ENCODE results near the gene PSMD13. TPM values are rescaled to one million over a fixed set of nuclear protein-coding genes. Genes with fewer than 3 reads are reported as not detected.

Gene PSMD13
- total RNA-seq, 1 experiment from 2014 or later = 403 TPM

DNA sequence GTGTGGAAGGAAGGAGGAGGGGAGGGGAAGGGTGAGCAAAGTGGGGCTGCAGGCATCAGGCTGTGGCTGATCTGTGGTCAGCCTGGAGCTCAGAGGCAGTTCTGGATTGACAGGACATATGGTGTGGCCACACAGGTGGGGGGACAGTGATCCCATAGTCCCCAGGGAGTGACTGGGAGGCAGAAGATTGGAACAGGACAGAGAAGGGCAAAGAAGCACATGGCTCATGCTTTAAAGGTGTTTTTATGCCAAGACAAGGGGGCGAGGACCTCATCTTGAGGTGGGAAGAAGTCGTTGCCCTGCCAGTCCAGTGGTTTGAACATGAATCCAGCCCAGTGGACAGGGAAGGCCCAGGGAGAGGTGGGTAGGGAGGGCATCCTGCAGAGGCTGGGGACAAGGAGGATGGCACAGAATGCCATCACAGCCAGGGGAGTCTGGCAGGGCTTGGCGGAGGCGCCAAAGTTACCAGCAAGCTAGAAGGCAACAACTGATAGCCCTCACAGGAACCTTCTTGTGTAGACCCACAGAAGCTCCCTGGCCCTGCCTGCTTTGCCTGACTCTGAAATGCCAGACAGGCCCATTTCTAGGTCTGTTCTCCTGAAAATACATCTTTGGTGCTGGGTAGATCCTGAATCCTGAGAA, 32.7 kb upstream of the PSMD13 start:
- DNase-seq (ENCODE audit: low read depth) = no peak

DNA sequence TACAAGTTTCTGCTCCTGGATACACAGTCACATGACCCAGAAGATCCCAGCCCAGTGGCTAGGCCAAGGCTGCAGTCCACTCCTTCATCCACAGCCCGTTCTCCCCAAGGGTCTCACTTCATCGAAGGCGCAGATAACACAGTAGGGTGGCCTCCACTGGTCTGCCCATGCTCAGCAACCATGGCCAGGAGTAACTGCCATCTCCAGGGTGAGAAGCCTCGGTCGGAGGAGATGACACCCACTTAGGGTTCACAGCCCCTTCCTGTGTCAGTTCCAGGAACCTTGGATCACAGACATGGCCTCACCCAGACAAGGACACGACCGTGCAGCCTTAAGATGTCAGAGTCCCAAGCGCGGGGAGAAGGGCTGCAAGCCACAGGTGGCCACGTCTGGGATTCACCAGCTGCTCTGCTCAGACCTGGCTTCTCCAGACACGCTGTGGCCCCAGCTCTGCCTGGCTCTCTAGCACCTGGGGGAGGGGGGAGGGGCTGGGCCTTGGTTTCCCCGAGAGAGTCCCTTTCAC, 32.1 kb upstream of the PSMD13 start:
- DNase-seq (ENCODE audit: low read depth) = no peak

DNA sequence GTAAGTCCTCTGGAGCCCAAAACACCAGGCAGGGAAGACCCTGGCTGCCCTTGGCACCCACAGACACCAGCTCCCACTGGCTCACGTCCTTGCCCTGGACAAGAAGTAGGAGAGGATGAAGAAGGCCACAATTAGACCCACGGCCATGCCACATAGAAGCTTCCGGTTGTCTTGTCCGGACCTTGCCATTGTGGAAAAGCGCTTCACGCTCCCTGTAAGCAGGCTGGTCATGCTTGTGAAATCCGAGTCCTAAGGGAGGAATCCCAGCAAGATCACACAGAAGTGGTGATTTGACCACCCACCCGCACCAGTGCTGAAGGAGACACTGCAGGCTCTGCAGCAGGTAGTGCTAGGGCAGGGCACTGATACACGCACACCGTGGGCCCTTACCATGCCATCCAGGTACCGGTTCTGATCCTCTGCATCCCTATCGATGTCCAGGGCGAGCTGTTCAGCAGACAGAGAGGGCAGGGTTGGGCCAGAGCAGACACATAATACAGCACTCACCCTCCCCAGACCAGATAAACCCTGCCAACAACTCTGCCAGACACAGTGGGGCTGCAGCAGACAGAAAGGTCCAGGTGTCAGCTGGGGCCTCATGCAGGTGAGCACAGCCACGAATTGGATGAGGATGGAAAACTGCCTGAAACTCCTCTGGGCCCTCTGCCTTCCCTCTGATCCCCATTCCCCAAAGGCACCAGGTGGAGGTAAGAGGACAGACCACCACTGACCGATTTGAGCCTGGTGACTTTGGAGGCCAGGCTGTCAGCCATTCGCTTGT, 31.4 kb upstream of the PSMD13 start:
- no peak for DNase-seq (ENCODE audit: low read depth)

DNA sequence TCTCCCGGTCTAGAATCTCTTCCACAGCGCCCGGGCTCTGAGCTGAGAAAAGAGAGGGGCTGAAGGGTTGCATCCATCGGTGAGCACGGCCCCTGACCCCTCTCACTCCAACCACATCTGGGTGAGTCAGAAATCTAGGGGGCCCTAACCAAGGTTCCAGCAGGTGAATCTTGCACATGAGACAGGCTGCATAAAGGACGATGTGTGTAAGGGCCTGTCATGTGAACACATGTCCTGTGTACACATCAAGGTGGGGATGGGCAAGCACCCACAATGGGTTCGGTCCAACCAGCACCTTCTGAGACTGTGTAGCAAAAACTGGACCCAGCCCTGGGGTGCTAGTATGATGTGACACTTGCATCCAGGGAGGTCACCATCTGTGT, 30.8 kb upstream of the PSMD13 start:
- DNase-seq (ENCODE audit: low read depth) = no peak

DNA sequence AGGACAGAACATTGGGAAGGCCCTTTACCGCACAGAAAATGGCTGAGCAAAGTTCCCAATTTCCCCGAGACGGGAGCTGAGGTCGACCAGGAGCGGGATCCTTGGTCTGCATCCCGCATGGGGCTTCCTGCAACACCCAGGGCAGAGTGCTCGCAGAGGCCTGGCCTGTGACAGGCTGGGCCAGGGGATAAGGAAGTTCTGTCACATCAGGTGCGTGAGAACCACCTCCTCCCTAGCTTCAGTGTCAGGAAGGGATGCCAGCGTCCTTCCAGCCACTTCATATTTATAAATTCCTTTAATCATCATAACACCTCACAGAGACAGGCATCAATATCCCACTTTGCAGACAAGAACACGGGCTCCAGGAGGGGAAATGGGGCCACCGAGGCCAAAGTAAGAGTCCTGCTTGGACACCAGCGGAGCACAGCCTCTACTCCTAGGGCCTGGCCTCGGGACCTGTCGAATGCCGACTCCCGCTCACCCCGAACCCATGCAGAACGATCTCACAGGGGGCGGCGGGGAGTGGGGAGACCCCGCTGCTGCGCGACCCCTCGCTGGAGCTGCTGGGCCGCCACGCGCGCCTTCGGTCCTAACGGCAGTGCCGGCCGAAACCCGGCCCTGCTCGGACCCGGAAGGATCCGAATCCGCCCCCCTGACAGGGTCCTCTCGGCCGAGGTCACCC, 30.1 kb upstream of the PSMD13 start:
- no peak for DNase-seq (ENCODE audit: low read depth)

DNA sequence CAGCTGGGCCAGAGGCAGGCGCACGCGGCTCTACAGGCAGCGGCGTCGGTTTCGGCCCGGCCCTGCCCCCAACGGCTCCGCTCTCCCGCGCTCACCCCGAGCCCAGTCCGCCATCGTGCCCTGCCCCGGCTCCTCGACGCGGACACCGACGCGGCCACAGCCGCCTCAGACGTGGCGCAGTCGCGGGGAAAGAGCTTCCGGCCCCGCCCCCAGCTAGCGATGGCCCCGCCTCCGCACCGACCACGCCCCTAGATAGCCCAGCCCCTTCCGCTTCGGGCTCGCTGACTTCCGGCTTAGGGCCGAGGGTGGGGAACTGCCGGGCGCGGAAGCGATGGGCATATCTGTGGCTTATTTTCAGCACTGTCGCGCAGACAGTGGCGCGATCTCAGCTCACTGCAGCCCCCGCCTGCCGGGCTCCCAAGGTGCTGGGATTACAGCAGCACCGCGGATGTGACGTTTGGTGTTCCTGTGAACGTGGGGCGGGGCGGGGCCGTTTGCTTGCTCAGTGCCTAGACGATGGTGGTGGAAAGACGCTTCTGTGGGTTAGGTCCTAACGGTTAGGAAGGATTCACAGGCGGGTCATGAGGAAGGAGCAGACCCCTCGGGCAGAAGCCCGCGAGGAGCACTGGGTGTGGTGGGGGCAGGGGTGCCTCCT, 29.4 kb upstream of the PSMD13 start, which contains the start of the genes BET1L and RIC8A:
Gene BET1L, minus strand, starts transcription at position 192 of the 655 bp plus-strand sequence. Its CDS starts 78 bp downstream, at position 114.
Gene RIC8A, plus strand, starts transcription at position 501 of the 655 bp plus-strand sequence. CDS start 1,147 bp downstream, outside the sequence.
- peak; percentile 99 for DNase-seq (ENCODE audit: low read depth)

DNA sequence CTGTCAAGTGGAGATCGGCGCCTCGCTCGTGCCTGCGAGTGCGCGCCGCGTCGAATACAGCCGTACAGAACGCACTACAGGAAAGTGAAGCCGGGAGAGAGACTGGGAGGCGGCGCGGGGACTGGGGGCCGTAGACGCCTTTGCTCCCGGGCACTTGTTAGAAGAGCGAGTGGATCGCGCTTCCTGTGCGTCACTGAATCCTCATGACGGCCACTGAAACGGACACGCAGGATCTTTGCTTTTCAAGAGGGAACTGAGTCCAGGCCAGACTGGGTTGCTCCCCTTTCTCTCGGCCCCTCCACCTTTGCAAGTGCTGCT, 29.0 kb upstream of the PSMD13 start:
- no peak for DNase-seq (ENCODE audit: low read depth)

DNA sequence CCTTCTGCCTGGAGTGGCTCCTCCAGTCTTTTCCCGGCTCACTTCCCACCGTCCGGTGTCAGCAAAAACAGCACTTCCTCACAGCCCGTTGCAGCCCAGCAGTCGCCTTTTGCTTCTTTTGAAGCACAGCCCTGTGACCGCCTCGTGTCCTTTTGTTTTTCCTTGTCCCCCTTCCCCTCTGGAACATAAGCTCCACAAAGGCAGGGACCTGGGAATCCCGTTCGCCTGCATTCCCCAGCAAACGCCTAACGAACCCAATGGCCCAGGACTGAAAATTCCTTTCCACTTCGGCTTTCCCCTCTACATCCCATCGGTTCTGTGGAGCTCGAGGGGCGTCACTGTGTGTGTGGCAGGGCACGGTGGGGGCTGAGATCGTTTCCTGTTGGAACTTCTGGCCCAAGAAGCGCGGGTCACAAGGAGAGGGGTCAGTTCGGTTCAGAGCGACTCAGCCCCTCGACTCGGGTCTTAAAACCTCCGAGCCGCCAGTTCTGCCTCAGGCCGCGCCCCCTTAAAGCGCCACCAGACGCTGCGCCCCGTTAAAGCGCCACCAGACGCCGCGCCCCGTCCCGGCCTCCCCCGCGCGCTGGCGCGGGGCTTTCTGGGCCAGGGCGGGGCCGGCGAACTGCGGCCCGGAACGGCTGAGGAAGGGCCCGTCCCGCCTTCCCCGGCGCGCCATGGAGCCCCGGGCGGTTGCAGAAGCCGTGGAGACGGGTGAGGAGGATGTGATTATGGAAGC, 28.4 kb upstream of the PSMD13 start:
- DNase-seq (ENCODE audit: low read depth) = peak; percentile 70

DNA sequence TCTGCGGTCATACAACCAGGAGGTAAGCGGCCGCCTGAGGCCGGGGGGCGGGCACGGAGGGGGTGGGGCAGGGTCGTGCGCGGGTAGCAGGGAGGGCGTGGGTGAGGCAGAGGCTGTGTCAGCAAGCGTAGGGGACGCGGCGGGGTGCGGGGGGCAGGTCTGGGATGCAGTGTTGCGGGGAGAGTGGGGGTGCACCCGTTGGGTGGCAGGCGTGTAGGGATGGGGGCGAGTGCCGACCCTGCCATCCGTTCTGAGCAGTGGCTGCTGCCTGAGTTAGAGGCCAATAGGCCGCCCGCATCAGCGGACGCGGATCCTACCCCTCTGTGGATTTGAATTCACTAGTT, 27.9 kb upstream of the PSMD13 start:
- no peak for DNase-seq (ENCODE audit: low read depth)

DNA sequence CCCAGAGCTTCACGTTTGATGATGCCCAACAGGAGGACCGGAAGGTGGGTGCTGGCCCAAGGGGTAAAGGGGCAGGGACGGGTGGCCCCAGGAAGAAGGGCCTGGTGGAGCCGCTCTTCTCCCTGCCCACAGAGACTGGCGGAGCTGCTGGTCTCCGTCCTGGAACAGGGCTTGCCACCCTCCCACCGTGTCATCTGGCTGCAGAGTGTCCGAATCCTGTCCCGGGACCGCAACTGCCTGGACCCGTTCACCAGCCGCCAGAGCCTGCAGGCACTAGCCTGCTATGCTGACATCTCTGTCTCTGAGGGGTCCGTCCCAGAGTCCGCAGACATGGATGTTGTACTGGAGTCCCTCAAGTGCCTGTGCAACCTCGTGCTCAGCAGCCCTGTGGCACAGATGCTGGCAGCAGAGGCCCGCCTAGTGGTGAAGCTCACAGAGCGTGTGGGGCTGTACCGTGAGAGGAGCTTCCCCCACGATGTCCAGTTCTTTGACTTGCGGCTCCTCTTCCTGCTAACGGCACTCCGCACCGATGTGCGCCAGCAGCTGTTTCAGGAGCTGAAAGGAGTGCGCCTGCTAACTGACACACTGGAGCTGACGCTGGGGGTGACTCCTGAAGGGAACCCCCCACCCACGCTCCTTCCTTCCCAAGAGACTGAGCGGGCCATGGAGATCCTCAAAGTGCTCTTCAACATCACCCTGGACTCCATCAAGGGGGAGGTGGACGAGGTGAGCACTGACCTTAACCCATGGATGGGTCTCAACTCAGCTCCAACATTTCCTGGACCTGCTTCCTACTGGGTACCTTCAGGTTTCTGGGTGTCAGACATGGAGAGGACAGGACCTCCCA, 27.3 kb upstream of the PSMD13 start:
- peak; percentile 17 for DNase-seq (ENCODE audit: low read depth)

DNA sequence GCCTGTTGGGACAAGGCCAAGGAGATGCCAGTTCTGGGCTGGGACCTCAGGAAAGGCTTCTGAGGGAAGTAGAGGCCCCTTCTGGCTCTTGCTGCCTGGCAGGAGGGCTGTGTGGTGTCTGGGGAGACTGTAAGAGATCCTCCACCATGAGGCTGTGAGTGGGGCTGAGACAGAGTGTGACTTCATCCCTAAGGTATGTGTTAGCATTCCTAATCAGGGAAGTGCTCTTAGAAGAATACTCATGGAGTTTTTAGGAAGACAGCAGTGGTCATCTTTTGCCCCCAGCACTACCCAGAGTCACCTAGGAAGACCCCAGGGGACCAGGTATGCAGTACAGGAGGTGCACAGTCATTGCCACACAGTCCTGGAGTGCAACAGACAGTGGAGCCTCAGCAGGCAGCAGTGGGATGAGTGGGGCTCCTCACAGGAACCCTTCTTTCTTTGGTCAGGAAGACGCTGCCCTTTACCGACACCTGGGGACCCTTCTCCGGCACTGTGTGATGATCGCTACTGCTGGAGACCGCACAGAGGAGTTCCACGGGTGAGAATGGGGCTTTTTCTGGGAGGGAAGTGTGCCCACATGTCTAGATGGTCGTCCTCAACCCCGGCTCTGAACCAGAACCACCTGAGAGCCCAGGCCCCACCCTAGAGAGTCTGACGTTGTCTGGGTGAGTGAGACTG, 26.5 kb upstream of the PSMD13 start:
- peak; percentile 72 for DNase-seq (ENCODE audit: low read depth)

DNA sequence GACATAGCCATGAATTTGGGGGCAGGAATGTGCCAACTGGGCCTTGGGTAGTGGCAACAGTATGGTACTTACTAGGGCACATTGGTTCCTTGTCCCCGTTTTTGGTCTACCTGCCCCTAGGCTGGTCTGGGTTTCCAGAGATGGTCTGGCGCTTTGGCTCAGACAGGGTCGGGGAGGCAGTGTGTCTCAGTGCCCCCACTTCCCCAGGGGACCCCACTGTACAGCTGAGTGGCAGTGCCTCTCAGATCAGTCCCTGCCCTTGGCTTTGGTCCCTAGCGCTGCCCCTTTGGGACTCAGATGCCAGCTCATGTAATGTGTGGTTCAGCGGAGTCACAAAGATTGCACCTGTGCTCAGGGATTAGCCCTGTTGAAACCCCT, 26.0 kb upstream of the PSMD13 start:
- no peak for DNase-seq (ENCODE audit: low read depth)

DNA sequence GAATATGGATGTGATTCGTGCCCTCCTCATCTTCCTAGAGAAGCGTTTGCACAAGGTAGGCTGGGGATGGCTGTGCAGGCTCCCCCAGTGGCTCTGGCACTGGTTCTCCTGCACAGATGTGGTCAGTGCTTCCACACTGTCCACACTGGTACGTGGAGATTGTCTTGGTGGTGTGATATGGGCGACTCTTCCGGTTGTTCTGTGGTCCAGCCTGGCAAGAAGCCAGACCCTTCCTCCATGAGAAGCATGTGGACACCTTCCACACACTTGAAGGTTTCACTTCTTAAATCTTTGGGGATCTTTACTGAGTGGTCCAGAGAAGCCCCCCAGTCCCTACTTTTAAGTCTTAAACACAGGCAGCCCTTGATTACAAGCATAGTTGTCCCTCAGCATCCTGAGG, 25.5 kb upstream of the PSMD13 start:
- DNase-seq (ENCODE audit: low read depth) = no peak

DNA sequence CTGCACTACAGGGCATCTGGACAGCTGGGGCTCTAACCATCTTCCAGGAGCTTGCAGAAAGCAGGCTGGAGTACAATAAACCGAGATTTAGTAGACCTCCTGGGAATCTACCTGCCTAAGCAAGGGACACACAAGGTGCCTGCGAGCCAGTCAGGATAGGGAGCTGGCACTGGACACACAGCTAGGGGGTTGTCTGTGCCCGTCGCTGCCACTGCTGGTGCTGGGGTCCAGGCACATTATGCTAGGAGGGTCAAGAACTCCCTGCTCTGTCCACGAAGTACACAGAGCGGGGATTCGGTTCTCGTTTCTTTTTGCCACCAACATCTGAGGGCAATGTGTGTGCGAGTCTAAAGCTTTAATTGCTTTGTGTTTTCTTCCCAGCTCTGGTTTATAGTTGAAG, 25.0 kb upstream of the PSMD13 start:
- no peak for DNase-seq (ENCODE audit: low read depth)

DNA sequence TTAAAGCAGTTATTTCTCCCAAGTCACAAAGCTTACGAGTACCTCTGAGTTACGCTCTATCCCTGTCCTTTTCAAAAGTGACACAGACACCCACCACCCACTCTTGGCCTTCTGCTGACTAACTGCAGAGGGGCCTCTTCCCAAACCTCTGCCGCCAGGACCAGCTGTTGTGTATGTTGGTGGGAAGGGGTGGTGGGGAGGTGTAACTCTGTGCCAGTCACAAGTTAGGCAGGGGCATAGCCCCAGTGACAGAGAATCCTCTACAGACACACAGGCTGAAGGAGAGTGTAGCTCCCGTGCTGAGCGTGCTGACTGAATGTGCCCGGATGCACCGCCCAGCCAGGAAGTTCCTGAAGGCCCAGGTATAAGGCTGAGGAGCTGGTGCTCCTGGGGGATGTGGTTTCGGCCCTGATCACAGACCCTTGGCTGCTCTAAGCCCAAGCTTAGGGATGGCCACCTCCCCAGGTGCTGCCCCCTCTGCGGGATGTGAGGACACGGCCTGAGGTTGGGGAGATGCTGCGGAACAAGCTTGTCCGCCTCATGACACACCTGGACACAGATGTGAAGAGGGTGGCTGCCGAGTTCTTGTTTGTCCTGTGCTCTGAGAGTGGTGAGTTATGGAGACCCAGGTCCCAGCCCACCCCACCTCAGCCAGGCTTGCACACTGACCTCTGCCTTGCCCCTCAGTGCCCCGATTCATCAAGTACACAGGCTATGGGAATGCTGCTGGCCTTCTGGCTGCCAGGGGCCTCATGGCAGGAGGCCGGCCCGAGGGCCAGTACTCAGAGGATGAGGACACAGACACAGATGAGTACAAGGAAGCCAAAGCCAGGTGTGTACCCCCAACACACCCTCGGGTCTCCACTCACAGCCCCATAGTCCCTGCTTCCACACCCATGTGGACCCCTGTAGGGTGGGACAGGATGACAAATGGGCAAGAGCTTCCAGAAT, 24.4 kb upstream of the PSMD13 start:
- no peak for DNase-seq (ENCODE audit: low read depth)

DNA sequence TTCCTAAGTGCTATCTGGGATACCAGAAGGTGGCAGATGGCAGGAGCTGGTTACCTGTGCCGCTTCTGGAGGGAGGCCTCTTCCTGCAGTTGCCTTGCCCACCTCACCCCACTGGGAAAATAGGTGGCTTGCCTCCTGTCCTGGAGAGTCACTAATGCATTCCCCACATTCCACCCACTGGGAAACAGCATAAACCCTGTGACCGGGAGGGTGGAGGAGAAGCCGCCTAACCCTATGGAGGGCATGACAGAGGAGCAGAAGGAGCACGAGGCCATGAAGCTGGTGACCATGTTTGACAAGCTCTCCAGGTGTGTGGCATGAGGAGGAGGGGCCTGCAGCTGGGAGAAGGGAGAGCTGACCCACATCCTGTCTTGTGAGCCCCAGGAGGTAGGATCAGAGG, 23.7 kb upstream of the PSMD13 start:
- peak; percentile 12 for DNase-seq (ENCODE audit: low read depth)

DNA sequence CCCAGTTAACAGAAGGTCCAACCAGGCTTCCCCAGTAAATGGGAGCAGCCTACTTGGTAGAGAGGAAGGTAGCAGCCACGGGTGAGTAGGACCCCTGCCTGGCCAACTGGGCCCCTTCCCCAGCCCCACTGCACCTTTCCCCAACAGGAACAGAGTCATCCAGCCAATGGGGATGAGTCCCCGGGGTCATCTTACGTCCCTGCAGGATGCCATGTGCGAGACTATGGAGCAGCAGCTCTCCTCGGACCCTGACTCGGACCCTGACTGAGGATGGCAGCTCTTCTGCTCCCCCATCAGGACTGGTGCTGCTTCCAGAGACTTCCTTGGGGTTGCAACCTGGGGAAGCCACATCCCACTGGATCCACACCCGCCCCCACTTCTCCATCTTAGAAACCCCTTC, 22.7 kb upstream of the PSMD13 start:
- DNase-seq (ENCODE audit: low read depth) = no peak

DNA sequence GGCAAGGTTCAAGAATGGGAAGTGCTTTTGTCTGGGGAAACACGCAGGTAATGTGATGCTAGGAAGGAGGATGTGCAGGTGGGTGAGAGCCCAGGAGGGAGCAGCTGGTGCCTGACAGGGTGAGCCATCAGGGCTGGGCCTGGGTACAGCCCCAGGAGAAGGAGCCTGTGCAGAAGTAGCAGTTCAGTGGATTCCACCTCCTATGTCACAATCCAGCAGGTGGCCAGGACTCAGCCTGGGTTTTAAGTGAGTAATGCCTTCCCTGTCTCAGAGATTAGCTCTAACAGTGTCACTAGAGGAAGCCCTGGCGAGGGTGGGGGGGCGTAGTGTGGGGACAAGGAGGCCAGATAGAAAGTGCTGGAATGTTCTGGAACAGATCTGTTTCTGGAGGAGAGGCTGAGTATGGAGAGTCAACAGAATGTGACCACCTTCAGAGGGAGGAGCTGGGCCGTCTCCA, 21.2 kb upstream of the PSMD13 start:
- DNase-seq (ENCODE audit: low read depth) = no peak
